Esophagus squamous epithelium (tissue), 4 donors: Measurements from ENCODE around the gene MAP4K1.

ENCODE experiments used
- POLR2A ChIP-seq, 4 donors: fragments of 450-650 bp; IDR thresholded peaks; one replicate each; pipeline ENCODE4 v1.6.1; 2017; ENCODE audit warnings: antibody characterized with exemption in 4 of 4, mild to moderate bottlenecking in 4 of 4, moderate library complexity in 3 of 4
- TF ChIP-seq, protein P1 (sequence below), 6 experiments: fragments of 450-650 bp in 4 of 6; fragments of 200-600 bp in 2 of 6; sonication (generic) in 2 of 6; IDR thresholded peaks; one replicate each; pipeline ENCODE4 v1.5.1; 2016 to 2019; ENCODE audit warnings: antibody characterized with exemption in 6 of 6, mild to moderate bottlenecking in 4 of 6, moderate library complexity in 4 of 6

DNA sequence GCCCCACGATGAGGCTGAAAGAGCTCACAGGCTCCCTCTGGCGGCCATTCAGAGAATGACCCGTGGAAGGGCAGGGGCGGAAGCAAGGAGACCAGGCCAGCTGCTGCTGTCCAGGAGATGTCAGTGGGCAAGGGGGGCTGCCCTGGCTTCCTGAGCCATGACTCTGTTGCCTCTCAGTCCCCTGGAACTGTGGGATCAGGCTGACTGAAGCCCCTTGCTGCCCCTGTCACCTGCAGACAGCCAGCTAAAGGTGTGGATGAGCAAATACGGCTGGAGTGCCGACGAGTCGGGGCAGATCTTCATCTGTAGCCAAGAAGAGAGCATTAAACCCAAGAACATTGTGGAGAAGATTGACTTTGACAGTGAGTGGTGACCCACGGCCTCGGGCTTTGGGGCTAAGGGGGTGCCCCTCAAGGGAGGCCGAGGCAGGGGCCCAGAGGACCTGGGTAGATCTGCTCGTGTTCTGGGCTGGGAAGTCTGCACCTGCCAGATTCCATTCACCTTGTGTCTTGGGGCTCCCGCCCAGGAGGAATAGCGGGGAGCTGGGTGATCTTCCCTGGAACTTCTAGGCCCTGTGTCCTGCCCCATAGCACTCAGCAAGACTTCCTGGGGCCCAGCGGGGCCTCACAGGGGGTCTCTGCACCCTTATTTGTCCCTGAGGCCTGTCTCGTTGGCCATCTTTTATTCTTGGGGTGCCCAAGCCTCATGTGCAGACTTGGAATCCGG is 17.2 kb upstream of the MAP4K1 start:
- TF ChIP-seq, protein P1, sequence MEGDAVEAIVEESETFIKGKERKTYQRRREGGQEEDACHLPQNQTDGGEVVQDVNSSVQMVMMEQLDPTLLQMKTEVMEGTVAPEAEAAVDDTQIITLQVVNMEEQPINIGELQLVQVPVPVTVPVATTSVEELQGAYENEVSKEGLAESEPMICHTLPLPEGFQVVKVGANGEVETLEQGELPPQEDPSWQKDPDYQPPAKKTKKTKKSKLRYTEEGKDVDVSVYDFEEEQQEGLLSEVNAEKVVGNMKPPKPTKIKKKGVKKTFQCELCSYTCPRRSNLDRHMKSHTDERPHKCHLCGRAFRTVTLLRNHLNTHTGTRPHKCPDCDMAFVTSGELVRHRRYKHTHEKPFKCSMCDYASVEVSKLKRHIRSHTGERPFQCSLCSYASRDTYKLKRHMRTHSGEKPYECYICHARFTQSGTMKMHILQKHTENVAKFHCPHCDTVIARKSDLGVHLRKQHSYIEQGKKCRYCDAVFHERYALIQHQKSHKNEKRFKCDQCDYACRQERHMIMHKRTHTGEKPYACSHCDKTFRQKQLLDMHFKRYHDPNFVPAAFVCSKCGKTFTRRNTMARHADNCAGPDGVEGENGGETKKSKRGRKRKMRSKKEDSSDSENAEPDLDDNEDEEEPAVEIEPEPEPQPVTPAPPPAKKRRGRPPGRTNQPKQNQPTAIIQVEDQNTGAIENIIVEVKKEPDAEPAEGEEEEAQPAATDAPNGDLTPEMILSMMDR (IDR thresholded peaks at IDR 0.05), result peak; percentile 90 to 97 (median 96)
- no peak for TF ChIP-seq POLR2A (IDR thresholded peaks at IDR 0.05)
